HG03469 (cell line): ENCODE data around the gene USP17L24.
"Not testable (repeated sequence)": the region's sequence is repeated elsewhere in the genome, so short reads cannot be mapped to it uniquely, and the experiment has no call there.

Experiments used
- ATAC-seq: cut with Tn5 transposase; IDR thresholded peaks from one replicate; pipeline ENCODE4 v1.9.1; 2021; ENCODE audit warnings: mild to moderate bottlenecking, moderate library complexity, moderate number of reproducible peaks; ENCODE audit not compliant: unreplicated experiment

Gene USP17L24

DNA sequence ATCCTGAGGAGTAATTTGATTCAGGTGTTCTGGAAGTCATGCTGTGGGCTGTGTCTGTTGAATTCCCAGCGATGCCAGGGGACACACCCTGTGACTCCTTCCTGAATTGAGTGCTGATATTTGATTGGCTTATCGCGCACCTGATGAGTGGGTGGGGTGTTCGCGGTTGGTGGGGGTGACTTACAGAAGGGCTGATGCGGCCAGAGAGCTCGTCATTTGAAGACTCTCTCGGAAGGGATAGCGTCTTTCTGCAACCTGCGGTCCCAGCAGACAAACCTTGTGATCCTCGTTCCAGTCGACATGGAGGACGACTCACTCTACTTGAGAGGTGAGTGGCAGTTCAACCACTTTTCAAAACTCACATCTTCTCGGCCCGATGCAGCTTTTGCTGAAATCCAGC lies at the start of gene USP17L24:
Gene USP17L24, plus strand, starts transcription at position 301 of the 400 bp plus-strand sequence. Its CDS starts 0 bp downstream, at position 301.
- not testable (repeated sequence) for ATAC-seq

DNA sequence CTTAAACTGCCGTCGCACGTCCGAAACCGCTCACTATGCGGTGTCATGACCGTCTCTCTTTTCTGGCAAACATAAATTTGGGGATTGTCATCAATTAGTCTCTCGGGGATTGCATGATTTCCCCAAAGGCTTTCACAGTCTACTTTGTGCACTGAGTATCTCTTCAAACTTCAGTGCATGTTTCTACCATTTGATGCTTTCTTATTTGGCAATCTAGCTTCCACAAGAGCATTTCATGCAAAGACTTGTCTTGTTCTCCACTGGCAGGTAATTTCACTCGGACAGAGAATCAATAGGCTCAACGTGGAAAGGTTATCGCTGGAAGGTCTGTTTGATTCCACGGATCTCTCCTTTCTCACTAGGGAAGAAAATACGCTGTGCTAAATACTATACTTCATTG lies 774 bp upstream of the USP17L24 start:
- not testable (repeated sequence) for ATAC-seq

- not testable (repeated sequence) for ATAC-seq
Observed at GRCh38 chr4:9329611-9330010, 4.6 kb downstream of the USP17L24 start, which contains the start of gene USP17L25. Gene USP17L25, plus strand, starts transcription at chr4:9329911. Its CDS starts 0 bp downstream, at chr4:9329911.

DNA sequence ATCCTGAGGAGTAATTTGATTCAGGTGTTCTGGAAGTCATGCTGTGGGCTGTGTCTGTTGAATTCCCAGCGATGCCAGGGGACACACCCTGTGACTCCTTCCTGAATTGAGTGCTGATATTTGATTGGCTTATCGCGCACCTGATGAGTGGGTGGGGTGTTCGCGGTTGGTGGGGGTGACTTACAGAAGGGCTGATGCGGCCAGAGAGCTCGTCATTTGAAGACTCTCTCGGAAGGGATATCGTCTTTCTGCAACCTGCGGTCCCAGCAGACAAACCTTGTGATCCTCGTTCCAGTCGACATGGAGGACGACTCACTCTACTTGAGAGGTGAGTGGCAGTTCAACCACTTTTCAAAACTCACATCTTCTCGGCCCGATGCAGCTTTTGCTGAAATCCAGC lies 9.4 kb downstream of the USP17L24 start, which contains the start of gene USP17L26:
Gene USP17L26, plus strand, starts transcription at position 301 of the 400 bp plus-strand sequence. Its CDS starts 0 bp downstream, at position 301.
- not testable (repeated sequence) for ATAC-seq

DNA sequence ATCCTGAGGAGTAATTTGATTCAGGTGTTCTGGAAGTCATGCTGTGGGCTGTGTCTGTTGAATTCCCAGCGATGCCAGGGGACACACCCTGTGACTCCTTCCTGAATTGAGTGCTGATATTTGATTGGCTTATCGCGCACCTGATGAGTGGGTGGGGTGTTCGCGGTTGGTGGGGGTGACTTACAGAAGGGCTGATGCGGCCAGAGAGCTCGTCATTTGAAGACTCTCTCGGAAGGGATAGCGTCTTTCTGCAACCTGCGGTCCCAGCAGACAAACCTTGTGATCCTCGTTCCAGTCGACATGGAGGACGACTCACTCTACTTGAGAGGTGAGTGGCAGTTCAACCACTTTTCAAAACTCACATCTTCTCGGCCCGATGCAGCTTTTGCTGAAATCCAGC lies 14.1 kb downstream of the USP17L24 start, which contains the start of gene USP17L5:
Gene USP17L5, plus strand, starts transcription at position 301 of the 400 bp plus-strand sequence. Its CDS starts 0 bp downstream, at position 301.
- ATAC-seq: not testable (repeated sequence)

- ATAC-seq: not testable (repeated sequence)
Observed at GRCh38 chr4:9343848-9344247, 18.9 kb downstream of the USP17L24 start, which contains the start of gene USP17L27. Gene USP17L27, plus strand, starts transcription at chr4:9344148. Its CDS starts 0 bp downstream, at chr4:9344148.

DNA sequence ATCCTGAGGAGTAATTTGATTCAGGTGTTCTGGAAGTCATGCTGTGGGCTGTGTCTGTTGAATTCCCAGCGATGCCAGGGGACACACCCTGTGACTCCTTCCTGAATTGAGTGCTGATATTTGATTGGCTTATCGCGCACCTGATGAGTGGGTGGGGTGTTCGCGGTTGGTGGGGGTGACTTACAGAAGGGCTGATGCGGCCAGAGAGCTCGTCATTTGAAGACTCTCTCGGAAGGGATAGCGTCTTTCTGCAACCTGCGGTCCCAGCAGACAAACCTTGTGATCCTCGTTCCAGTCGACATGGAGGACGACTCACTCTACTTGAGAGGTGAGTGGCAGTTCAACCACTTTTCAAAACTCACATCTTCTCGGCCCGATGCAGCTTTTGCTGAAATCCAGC lies 23.6 kb downstream of the USP17L24 start, which contains the start of gene USP17L28:
Gene USP17L28, plus strand, starts transcription at position 301 of the 400 bp plus-strand sequence. Its CDS starts 0 bp downstream, at position 301.
- not testable (repeated sequence) for ATAC-seq

GRCh38 chr4:9350866-9351265 lies 25.9 kb downstream of the USP17L24 start:
- not testable (repeated sequence) for ATAC-seq

- ATAC-seq: not testable (repeated sequence)
Observed at GRCh38 chr4:9353338-9353737, 28.4 kb downstream of the USP17L24 start, which contains the start of gene USP17L29. Gene USP17L29, plus strand, starts transcription at chr4:9353638. Its CDS starts 0 bp downstream, at chr4:9353638.

DNA sequence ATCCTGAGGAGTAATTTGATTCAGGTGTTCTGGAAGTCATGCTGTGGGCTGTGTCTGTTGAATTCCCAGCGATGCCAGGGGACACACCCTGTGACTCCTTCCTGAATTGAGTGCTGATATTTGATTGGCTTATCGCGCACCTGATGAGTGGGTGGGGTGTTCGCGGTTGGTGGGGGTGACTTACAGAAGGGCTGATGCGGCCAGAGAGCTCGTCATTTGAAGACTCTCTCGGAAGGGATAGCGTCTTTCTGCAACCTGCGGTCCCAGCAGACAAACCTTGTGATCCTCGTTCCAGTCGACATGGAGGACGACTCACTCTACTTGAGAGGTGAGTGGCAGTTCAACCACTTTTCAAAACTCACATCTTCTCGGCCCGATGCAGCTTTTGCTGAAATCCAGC lies 37.9 kb downstream of the USP17L24 start, which contains the start of gene USP17L30:
Gene USP17L30, plus strand, starts transcription at position 301 of the 400 bp plus-strand sequence. Its CDS starts 0 bp downstream, at position 301.
- ATAC-seq: not testable (repeated sequence)
